ENCODE data around the gene CEACAM16. TPM values are rescaled to one million over a fixed set of nuclear protein-coding genes. Genes with fewer than 3 reads are reported as not detected.

Gene CEACAM16
- total and polyA plus RNA-seq, 10 of the 15 experiments (the other 5 are each of a cell fraction or from before 2014, with no cell fraction given): not detected

- WGBS (ENCODE audit: insufficient coverage, insufficient replicate concordance, low lambda C conversion rate, missing lambda C conversion rate): 29% methylated on average over 5 of the region's 5 CpGs
- BruUV-seq (replicated peaks): no TSS peak
- Histone ChIP-seq H3K27me3 (replicated peaks in 1 of 2; ENCODE audit: control insufficient read depth in 2 of 2, insufficient read depth in 2 of 2, low read length in 1 of 2) (no peaks in the 10 kb centered on the region), H3K4me2 (ENCODE audit: control insufficient read depth, insufficient read depth) (no peak overlapping the region), H3K27ac (ENCODE audit: control insufficient read depth, insufficient read depth) (no peak overlapping the region), H3K79me2 (ENCODE audit: control insufficient read depth, insufficient read depth, low read length) (no peaks in the 10 kb centered on the region), H3K4me3 (no peak overlapping the region), H3K36me3 (ENCODE audit: control insufficient read depth in 2 of 2, insufficient read depth in 2 of 2, low read length in 1 of 2) (no peaks in the 10 kb centered on the region), H3K4me1 (ENCODE audit: control insufficient read depth, insufficient read depth, low read length) (peaks cover 9% of the 10 kb centered on the region), H4K20me1 (ENCODE audit: control insufficient read depth, insufficient read depth) (no peaks in the 10 kb centered on the region), H3K9me3 (replicated peaks; ENCODE audit: control insufficient read depth, insufficient read depth, low read length) (no peaks in the 10 kb centered on the region), H2AFZ (ENCODE audit: control insufficient read depth, low read depth, low read length) (no peak overlapping the region), H3K9ac (ENCODE audit: control insufficient read depth, insufficient read depth, low read length) (no peak overlapping the region)
- TF ChIP-seq ZBTB40 (IDR thresholded peaks at IDR 0.05; ENCODE audit: borderline replicate concordance) (no peak), USF1 (IDR thresholded peaks at IDR 0.05; ENCODE audit: borderline replicate concordance, extremely low read length, insufficient read depth, low read depth, low read length) (no peak), ZBTB11 (CRISPR knock-in tag; IDR thresholded peaks at IDR 0.05) (no peak), NBN (IDR thresholded peaks at IDR 0.05) (no peak), IRF5 (IDR thresholded peaks at IDR 0.05; ENCODE audit: borderline replicate concordance) (no peak), E4F1 (IDR thresholded peaks at IDR 0.05; ENCODE audit: borderline replicate concordance, partially characterized antibody) (no peak), IKZF2 (IDR thresholded peaks at IDR 0.05) (no peak), WRNIP1 (IDR thresholded peaks at IDR 0.05; ENCODE audit: borderline replicate concordance, low read depth, low read length) (no peak)
- DNase-seq (ENCODE audit: low read depth, low spot score) (no peak), FAIRE-seq (no peak), ATAC-seq (no peak)
- POLR2A ChIA-PET: interaction anchor here (0.9 kb wide), 1 partner anchor 21 kb away, joined by 6 read pairs; no protein-coding TSS in a partner anchor
- in situ Hi-C loops (cut with MboI): no loop called here
- SMC1A ChIA-PET (ENCODE audit: uncharacterized antibody, unreplicated experiment): interaction anchor here (0.6 to 1.3 kb wide), 3 partner anchors 10 to 39 kb away, joined by 3 to 5 read pairs (median 4); no protein-coding TSS in a partner anchor
- CTCF ChIA-PET: interaction anchor here (3.1 to 16.8 kb wide), 2 partner anchors 9 to 37 kb away, joined by 9 to 513 read pairs; no protein-coding TSS in a partner anchor
- RAD21 ChIA-PET (ENCODE audit: unreplicated experiment): interaction anchor here (0.7 kb wide), 1 partner anchor 39 kb away, joined by 3 read pairs; no protein-coding TSS in a partner anchor
- intact Hi-C loops (cut with micrococcal nuclease; ENCODE audit: unreplicated experiment): no loop called here
Measured at GRCh38 chr19:44731622-44732021, 32.7 kb downstream of the CEACAM16 start.

Data from GM12878 (cell line).